GM13976 (cell line): ENCODE data around the gene HS1BP3.

Source experiments
- DNase-seq: peaks from one replicate; pipeline ENCODE4 v3.0.0; 2012; ENCODE audit warnings: low spot score
- CTCF ChIP-seq: IDR thresholded peaks from 2 replicates; pipeline ENCODE4 v1.5.1; 2012; ENCODE audit warnings: borderline replicate concordance, mild to moderate bottlenecking; ENCODE audit not compliant: insufficient read depth; ENCODE audit errors: extremely low read depth, missing control alignments, control extremely low read depth
- in situ Hi-C: fragments of 300-500 bp; cut with MboI; formaldehyde crosslinking; loops from one replicate; pipeline ENCODE4 v1.12.0; 2022; ENCODE audit warnings: low sequenced_read_pairs, mixed read lengths, inconsistent platforms; ENCODE audit not compliant: unreplicated experiment

Gene HS1BP3

GRCh38 chr2:20568501-20569463 lies 82.1 kb downstream of the HS1BP3 start:
- no peak for DNase-seq
- TF ChIP-seq CTCF: no peak
- in situ Hi-C loops: no loop called here

DNA sequence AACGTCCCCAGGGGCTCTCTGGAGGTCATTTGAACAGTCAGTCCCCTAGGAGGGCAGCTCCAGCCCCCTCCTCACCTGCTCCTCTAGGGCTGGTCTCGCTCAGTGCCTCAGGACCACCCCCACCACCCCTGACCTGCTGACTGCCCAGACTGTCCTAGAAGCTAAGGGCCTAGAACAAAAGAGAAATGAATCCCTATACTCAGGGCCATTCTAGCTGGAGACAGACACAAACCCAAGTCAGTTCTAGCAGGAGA lies 83.0 kb downstream of the HS1BP3 start:
- no peak for DNase-seq
- no peak for TF ChIP-seq CTCF
- in situ Hi-C loops: no loop called here
